K562 (cell line): ENCODE data around the gene KRT71. TPM values are rescaled to one million over a fixed set of nuclear protein-coding genes. Genes with fewer than 3 reads are reported as not detected.

ENCODE experiments used
- ATAC-seq: fragments of 200-7000 bp; cut with Tn5 transposase; 3 replicates; pipeline ENCODE4 v1.9.1; 2020; ENCODE audit warnings: moderate library complexity
- BruUV-seq: library from RNA; stranded (reverse); fragments of 400-500 nt; replicated peaks from 2 replicates; lab custom pipeline; 2021; lab: Mats Ljungman, UMichigan
- CTCF ChIA-PET: fragments of 300-600 bp; formaldehyde crosslinking; extraction: SDS; loops from one replicate; lab custom pipeline; 2021; ENCODE audit warnings: low intra/inter-chr PET ratio; lab: Yijun Ruan, JAX
- POLR2A ChIA-PET: fragments of 300-600, 350-650 bp; sonication (Branson Sonifier 250); formaldehyde crosslinking; extraction: SDS; loops from one replicate; lab custom pipeline; 2021; ENCODE audit warnings: antibody characterized with exemption, inconsistent platforms; lab: Yijun Ruan, JAX
- DNase-seq, 4 experiments: peaks; one replicate each; pipeline versions ENCODE4 v3.0.0 to v3.0.0-alpha.2; 2011 to 2018; ENCODE audit warnings: low spot score in 3 of 4, mixed read lengths in 3 of 4; ENCODE audit errors: extremely low read depth in 1 of 4
- FAIRE-seq: peaks from 2 replicates; lab custom pipeline; 2011; peaks lifted over from hg19 to GRCh38; lab: Jason Lieb, UNC
- H2AFZ ChIP-seq: 2 replicates; pipeline ENCODE4 v1.6.0; 2011; ENCODE audit warnings: low read depth, low read length, control low read depth, inconsistent platforms
- H3K27ac ChIP-seq: fragments of 200-600 bp; 3 replicates; pipeline ENCODE4 v1.8.0; 2011; ENCODE audit warnings: low read depth, mild to moderate bottlenecking, control low read depth, inconsistent platforms, low read length, moderate library complexity, mixed read lengths; ENCODE audit errors: extremely low read depth
- H3K27me3 ChIP-seq, 2 experiments: fragments of 300-600 bp in 1 of 2; 2 replicates in 1 of 2; 3 replicates in 1 of 2; pipeline versions ENCODE4 v1.6.0 to v1.8.0; 2011; ENCODE audit warnings: inconsistent platforms in 2 of 2, low read length in 2 of 2, mild to moderate bottlenecking in 1 of 2, mixed read lengths in 1 of 2, moderate library complexity in 1 of 2; ENCODE audit not compliant: control insufficient read depth in 2 of 2, insufficient read depth in 2 of 2
- H3K36me3 ChIP-seq: fragments of 300-600 bp; 3 replicates; pipeline ENCODE4 v1.8.0; 2011; ENCODE audit warnings: mild to moderate bottlenecking, low read length, inconsistent platforms; ENCODE audit not compliant: control insufficient read depth, insufficient read depth
- H3K4me1 ChIP-seq, 2 experiments: fragments of 200-600 bp in 1 of 2; replicated peaks in 1 of 2; 2 replicates in 1 of 2; 3 replicates in 1 of 2; pipeline versions ENCODE4 v1.5.1 to v1.8.0; 2011; ENCODE audit warnings: inconsistent platforms in 2 of 2, low read length in 2 of 2, mild to moderate bottlenecking in 1 of 2, mixed read lengths in 1 of 2, moderate library complexity in 1 of 2; ENCODE audit not compliant: control insufficient read depth in 2 of 2, insufficient read depth in 2 of 2
- H3K4me2 ChIP-seq: 2 replicates; pipeline ENCODE4 v1.6.1; 2011; ENCODE audit warnings: low read length, control low read depth, inconsistent platforms, mixed read lengths; ENCODE audit not compliant: insufficient read depth
- H3K4me3 ChIP-seq: fragments of 200-600 bp; sonication (generic), shearing (Covaris generic); 2 replicates; pipeline ENCODE4 v1.5.1; 2016; ENCODE audit warnings: control low read depth, inconsistent platforms
- H3K79me2 ChIP-seq: fragments of 200-600 bp; 3 replicates; pipeline ENCODE4 v1.8.0; 2011; ENCODE audit warnings: low read length, inconsistent platforms; ENCODE audit not compliant: control insufficient read depth, insufficient read depth
- H3K9ac ChIP-seq, 2 experiments: 2 replicates each; pipeline versions ENCODE4 v1.6.0 to v1.6.1; 2011; ENCODE audit warnings: low read depth in 2 of 2, low read length in 2 of 2, control low read depth in 1 of 2, inconsistent platforms in 1 of 2, mild to moderate bottlenecking in 1 of 2, mixed read lengths in 1 of 2; ENCODE audit not compliant: insufficient read depth in 1 of 2
- H3K9me1 ChIP-seq: one replicate; pipeline ENCODE4 v1.6.0; 2011; ENCODE audit warnings: inconsistent platforms, mild to moderate bottlenecking, low read length, moderate library complexity; ENCODE audit not compliant: control insufficient read depth, insufficient read depth
- H3K9me3 ChIP-seq: replicated peaks from 2 replicates; pipeline ENCODE4 v1.5.1; 2011; ENCODE audit warnings: low read depth, low read length, inconsistent platforms; ENCODE audit not compliant: control insufficient read depth, insufficient read depth
- H4K20me1 ChIP-seq: replicated peaks from 2 replicates; pipeline ENCODE4 v1.6.1; 2011; ENCODE audit warnings: low read length, inconsistent platforms, mixed read lengths; ENCODE audit not compliant: control insufficient read depth, insufficient read depth
- AFF4 ChIP-seq: sonication (generic); formaldehyde crosslinking; IDR thresholded peaks from 2 replicates; pipeline ENCODE4 v1.8.0; 2023; ENCODE audit warnings: mild to moderate bottlenecking, missing genetic modification reagents
- HNRNPK ChIP-seq: fragments of 200-400 bp; formaldehyde crosslinking; IDR thresholded peaks from one replicate; pipeline ENCODE4 v1.6.1; 2018; ENCODE audit warnings: mild to moderate bottlenecking, low read depth, low read length; ENCODE audit not compliant: poor library complexity, severe bottlenecking
- POLR3A ChIP-seq: IDR thresholded peaks from 2 replicates; pipeline ENCODE4 v1.6.1; 2011; ENCODE audit warnings: borderline replicate concordance, mild to moderate bottlenecking, moderate library complexity; ENCODE audit not compliant: insufficient read length, insufficient read depth; ENCODE audit errors: extremely low read depth
- REST ChIP-seq, 2 experiments: fragments of 450-650 bp; formaldehyde crosslinking in 1 of 2; IDR thresholded peaks; 2 replicates each; pipeline versions ENCODE4 v1.4.0 to v1.6.1; 2014 to 2020; ENCODE audit warnings: mild to moderate bottlenecking in 2 of 2, borderline replicate concordance in 1 of 2, low read depth in 1 of 2
- THRAP3 ChIP-seq: fragments of 450-650 bp; IDR thresholded peaks from 2 replicates; pipeline ENCODE4 v1.6.1; 2016; ENCODE audit warnings: mild to moderate bottlenecking, inconsistent platforms, borderline replicate concordance
- ZFP30 ChIP-seq: fragments of 250-450 bp; sonication (Bioruptor Pico); IDR thresholded peaks from 2 replicates; pipeline ENCODE4 v1.8.0; 2022; ENCODE audit warnings: moderate library complexity, mild to moderate bottlenecking, inconsistent platforms, borderline replicate concordance
- ZNF140 ChIP-seq: fragments of 250-450 bp; sonication (Bioruptor Pico); IDR thresholded peaks from 2 replicates; pipeline ENCODE4 v1.8.0; 2021; ENCODE audit warnings: moderate library complexity, mild to moderate bottlenecking, inconsistent platforms
- WGBS: fragments of 100-300 bp; shearing (Covaris generic); methylation state at CpG from one replicate; pipeline ENCODE4 v1.1.6; 2016; ENCODE audit warnings: low coverage, mixed read lengths; ENCODE audit not compliant: insufficient coverage; ENCODE audit errors: missing lambda C conversion rate; 5-methylcytosine and 5-hydroxymethylcytosine counted together
- in situ Hi-C: fragments of 300-500 bp; cut with MboI; formaldehyde crosslinking; loops from 4 replicates; pipeline ENCODE4 v1.15.0; 2018; ENCODE audit warnings: inconsistent platforms, mixed read lengths
- intact Hi-C: fragments of 100-400 bp; cut with micrococcal nuclease; formaldehyde crosslinking; loops from 2 replicates; pipeline ENCODE4 v1.14.2; 2022
- polyA plus RNA-seq, 8 experiments: library from polyadenylated mRNA; depleted of rRNA in 4 of 8; stranded (reverse) in 5 of 8; unstranded in 3 of 8; fragments of >200 nt; fragmentation: Nextera tagmentation in 2 of 8; fragmentation: Illumina TruSeq in 1 of 8; extraction: Ambion mirVana in 2 of 8; extraction: Trizol in 1 of 8; gene quantifications; 2 replicates each; pipeline versions ENCODE4 v1.2.1 to v1.2.3, GENCODE V29; 2011 to 2014; ENCODE audit warnings: inconsistent platforms in 1 of 8, missing spikeins in 1 of 8
- total RNA-seq, 7 experiments: library from RNA; depleted of rRNA in 6 of 7; stranded (reverse); fragments of >200 nt in 6 of 7; fragmentation: Illumina TruSeq in 2 of 7; extraction: Trizol in 2 of 7; gene quantifications; 2 replicates each; pipeline versions ENCODE4 v1.2.1 to v1.2.3, GENCODE V29; 2011 to 2021; ENCODE audit warnings: low replicate concordance in 1 of 7
- TF ChIP-seq, protein P1 (sequence below): sonication (generic); formaldehyde crosslinking; IDR thresholded peaks from 2 replicates; pipeline ENCODE4 v1.8.1; 2022; ENCODE audit warnings: missing genetic modification reagents

The KRT71 gene
- total and polyA plus RNA-seq, 9 of the 15 experiments (the other 6 are each of a cell fraction or from before 2014, with no cell fraction given), result not detected

DNA sequence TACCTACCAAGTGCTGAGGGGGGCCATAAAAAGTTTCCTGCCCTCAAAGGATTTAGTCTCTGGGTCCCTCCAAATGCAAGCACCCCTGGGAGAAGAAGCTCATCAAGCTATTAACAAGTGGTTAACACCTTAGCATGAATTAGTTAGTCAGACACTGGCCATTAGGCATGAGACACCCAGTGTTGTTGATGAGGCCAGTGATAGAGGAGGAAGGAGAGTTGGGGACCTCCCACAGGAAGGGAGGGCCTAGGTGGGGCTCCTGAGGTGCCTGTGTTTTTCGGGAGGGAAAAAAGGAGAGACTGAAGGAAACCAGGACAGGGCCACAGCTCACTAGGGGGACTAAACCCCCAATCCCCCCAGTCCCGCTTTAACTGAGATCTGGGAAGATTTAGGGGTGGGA, 4.5 kb upstream of the KRT71 start:
- Histone ChIP-seq H3K4me2 (no peak overlapping the region), H3K27me3 (peaks cover 0 to 36% of the 10 kb centered on the region in 2 experiments; a peak in 3 of 5 replicates), H3K9me1 (no peaks in the 10 kb centered on the region), H3K79me2 (no peaks in the 10 kb centered on the region), H3K9ac (no peak overlapping the region), H2AFZ (no peak overlapping the region), H3K27ac (no peak overlapping the region), H3K9me3 (no peaks in the 10 kb centered on the region), H3K36me3 (no peaks in the 10 kb centered on the region), H3K4me3 (no peak overlapping the region), H3K4me1 (no peaks in the 10 kb centered on the region), H4K20me1 (peaks cover 6% of the 10 kb centered on the region; the same call in 1 of the 2 replicates)
- POLR2A ChIA-PET, result no interaction called here
- CTCF ChIA-PET, result no interaction called here
- 0% methylated on average over 2 of the region's 2 CpGs for WGBS
- intact Hi-C loops, result no loop called here
- FAIRE-seq (no peak), DNase-seq (no peak), ATAC-seq (no peak)
- BruUV-seq, result no TSS peak
- in situ Hi-C loops, result no loop called here
- TF ChIP-seq, protein P1, sequence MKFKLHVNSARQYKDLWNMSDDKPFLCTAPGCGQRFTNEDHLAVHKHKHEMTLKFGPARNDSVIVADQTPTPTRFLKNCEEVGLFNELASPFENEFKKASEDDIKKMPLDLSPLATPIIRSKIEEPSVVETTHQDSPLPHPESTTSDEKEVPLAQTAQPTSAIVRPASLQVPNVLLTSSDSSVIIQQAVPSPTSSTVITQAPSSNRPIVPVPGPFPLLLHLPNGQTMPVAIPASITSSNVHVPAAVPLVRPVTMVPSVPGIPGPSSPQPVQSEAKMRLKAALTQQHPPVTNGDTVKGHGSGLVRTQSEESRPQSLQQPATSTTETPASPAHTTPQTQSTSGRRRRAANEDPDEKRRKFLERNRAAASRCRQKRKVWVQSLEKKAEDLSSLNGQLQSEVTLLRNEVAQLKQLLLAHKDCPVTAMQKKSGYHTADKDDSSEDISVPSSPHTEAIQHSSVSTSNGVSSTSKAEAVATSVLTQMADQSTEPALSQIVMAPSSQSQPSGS (CRISPR knock-in tag), result no peak
- TF ChIP-seq ZNF140 (CRISPR knock-in tag), result no peak
- TF ChIP-seq HNRNPK, result no peak
- no peak for TF ChIP-seq POLR3A
- TF ChIP-seq AFF4 (CRISPR knock-in tag), result no peak
- TF ChIP-seq THRAP3, result no peak
- no peak for TF ChIP-seq ZFP30
- no peak for TF ChIP-seq REST (IDR thresholded peaks at IDR 0.05; ENCODE audit: borderline replicate concordance)
- no peak for TF ChIP-seq REST (CRISPR knock-in tag; IDR thresholded peaks at IDR 0.05; ENCODE audit: low read depth)
